Breast epithelium (tissue), 3 donors: ENCODE results near the gene HSFX3.

ENCODE experiments used
- CTCF ChIP-seq, 3 donors: fragments of 450-650 bp; IDR thresholded peaks; one replicate each; pipeline ENCODE4 v1.5.1; 2016 to 2017; ENCODE audit warnings: antibody characterized with exemption in 3 of 3, mild to moderate bottlenecking in 3 of 3, moderate library complexity in 3 of 3
- POLR2A ChIP-seq: fragments of 450-650 bp; IDR thresholded peaks from one replicate; pipeline ENCODE4 v1.6.1; 2016; ENCODE audit warnings: antibody characterized with exemption, mild to moderate bottlenecking, moderate library complexity
- POLR2AphosphoS5 ChIP-seq, 3 donors: sonication (generic); formaldehyde crosslinking; IDR thresholded peaks; one replicate each; pipeline ENCODE4 v1.6.1; 2017; ENCODE audit warnings: antibody characterized with exemption in 3 of 3

- TF ChIP-seq CTCF (IDR thresholded peaks at IDR 0.05) (no peak), POLR2A (no peak), POLR2AphosphoS5 (IDR thresholded peaks at IDR 0.05) (no peak)
These were observed 28.3 kb downstream of the HSFX3 start for GRCh38 chrX:149521438-149521837.
